GM21737 (cell line): ENCODE data around the gene RNF41.
"Not testable (repeated sequence)": the region's sequence is repeated elsewhere in the genome, so short reads cannot be mapped to it uniquely, and the experiment has no call there.

ENCODE experiments used
- ATAC-seq: cut with Tn5 transposase; IDR thresholded peaks from one replicate; pipeline ENCODE4 v1.9.1; 2021; ENCODE audit warnings: mild to moderate bottlenecking, moderate library complexity; ENCODE audit not compliant: unreplicated experiment

Gene RNF41

DNA sequence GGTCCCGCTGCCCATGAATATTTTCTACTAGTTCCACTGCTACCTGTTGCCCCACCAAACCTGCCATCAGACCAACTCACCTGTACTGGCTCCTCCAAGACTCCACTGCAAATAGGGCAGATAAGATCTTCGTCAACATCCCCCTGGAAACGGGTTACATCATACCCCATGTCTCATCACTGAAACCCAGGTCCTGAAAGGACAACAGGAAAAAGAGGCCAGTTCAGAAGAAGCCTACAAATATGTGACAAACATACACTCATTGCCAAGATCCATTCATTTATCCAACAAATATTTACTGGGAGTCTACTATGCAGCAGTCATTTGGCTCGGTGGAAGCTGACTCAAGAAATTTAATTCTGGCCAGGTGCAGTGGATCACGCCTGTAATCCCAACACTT, 7.8 kb downstream of the RNF41 start:
- ATAC-seq, result no peak

- ATAC-seq, result no peak
Measured at GRCh38 chr12:56212361-56212760, 9.4 kb downstream of the RNF41 start.

GRCh38 chr12:56208006-56208405, 13.7 kb downstream of the RNF41 start:
- no peak for ATAC-seq

GRCh38 chr12:56206452-56207166, 15.1 kb downstream of the RNF41 start:
- no peak for ATAC-seq

DNA sequence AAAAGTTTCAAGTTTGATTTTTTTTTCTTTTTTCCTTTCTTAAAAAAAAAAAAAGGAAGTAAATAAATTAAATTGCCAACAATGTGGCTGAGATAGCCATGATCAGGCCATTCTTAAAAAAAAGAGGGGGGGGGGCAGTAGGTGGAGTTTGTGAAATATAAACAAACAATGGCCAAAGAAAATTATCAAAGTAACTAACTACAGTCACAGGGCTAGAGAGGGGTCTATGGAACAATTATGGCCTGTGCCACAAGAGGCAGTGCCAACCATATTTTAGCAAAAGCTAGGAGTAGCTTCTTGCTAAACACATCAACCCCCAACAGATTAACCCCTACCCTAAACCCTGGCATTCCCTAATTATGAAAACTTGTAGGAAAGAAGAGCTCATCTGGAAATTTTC, 16.3 kb downstream of the RNF41 start:
- no peak for ATAC-seq

GRCh38 chr12:56204275-56204674, 17.4 kb downstream of the RNF41 start:
- ATAC-seq, result no peak

DNA sequence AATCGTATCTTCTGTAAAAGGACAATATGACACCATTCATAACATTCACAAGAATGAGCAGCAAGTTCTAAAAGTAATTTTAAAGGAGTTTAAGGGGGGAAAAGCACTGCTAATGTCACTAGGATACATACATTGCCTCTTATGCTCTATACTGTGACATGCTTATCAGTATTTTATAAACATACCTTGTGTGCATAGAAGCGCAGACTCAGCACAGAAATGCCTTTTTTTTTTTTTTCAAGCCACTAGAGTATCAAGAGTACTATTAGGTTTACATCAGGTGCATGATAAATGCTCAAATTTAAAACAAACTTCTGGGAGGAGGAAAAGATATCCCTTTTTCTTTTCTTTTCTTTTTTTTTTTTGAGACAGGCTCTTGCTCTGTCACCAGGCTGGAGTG, 18.9 kb downstream of the RNF41 start:
- ATAC-seq, result no peak

GRCh38 chr12:56202366-56202765, 19.4 kb downstream of the RNF41 start:
- ATAC-seq, result no peak

GRCh38 chr12:56198836-56199235, 22.9 kb downstream of the RNF41 start:
- ATAC-seq, result no peak

DNA sequence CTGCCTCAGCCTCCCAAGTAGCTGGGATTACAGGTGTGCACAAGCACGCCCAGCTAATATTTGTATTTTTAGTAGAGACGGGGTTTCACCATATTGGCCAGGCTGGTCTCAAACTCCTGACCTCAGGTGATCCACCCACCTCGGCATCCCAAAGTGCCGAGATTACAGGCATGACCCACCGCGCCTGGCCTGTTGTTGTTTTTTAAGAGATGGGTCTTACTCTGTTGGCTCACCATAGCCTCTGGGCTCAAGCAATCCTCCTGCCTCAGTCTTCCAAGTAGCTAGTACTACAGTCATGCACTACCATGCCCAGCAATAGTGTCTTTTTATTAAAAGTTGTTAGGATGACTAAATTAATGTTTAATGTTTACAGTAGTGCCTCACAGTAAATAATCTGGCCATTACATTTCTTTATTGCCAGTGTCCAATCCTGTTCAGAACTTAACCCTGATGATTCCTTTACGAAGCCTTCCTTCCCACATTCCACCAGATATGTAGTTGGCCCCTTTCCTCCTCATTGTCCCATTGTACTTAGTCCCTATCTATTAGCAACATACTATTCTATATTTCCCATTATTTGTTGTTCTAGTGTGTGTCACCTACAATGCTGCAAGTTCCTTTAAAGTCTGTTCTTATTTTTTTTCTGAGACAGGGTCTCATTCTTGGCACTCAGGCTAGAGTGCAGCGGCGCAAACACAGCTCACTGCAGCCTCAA, 23.6 kb downstream of the RNF41 start:
- no peak for ATAC-seq

- ATAC-seq, result not testable (repeated sequence)
Measured at GRCh38 chr12:56196818-56197550, 24.7 kb downstream of the RNF41 start.

- no peak for ATAC-seq
Measured at GRCh38 chr12:56193025-56193578, 28.6 kb downstream of the RNF41 start.

- no peak for ATAC-seq
Measured at GRCh38 chr12:56192582-56192981, 29.1 kb downstream of the RNF41 start.

DNA sequence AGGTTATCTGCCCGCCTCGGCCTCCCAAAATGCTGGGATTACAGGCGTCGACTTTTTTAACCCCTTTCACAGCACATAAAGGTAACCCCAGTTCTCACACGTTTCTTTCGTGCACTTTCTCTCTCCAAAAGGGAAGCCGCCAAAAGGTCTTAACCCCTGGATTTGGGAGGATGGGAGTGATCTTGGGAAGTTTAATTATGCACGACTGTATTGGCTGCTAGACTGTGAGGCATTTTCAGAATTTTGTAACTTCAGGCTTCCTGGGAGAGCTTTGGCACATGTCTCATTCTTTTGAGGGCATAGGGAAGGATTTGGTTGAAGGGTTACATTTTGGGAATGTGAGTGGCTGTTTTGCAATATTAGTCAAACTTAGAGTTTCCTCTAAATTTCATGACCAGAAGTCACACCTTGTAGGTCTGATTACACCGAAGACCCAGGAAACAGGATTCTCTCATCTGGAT, 31.0 kb downstream of the RNF41 start:
- no peak for ATAC-seq

DNA sequence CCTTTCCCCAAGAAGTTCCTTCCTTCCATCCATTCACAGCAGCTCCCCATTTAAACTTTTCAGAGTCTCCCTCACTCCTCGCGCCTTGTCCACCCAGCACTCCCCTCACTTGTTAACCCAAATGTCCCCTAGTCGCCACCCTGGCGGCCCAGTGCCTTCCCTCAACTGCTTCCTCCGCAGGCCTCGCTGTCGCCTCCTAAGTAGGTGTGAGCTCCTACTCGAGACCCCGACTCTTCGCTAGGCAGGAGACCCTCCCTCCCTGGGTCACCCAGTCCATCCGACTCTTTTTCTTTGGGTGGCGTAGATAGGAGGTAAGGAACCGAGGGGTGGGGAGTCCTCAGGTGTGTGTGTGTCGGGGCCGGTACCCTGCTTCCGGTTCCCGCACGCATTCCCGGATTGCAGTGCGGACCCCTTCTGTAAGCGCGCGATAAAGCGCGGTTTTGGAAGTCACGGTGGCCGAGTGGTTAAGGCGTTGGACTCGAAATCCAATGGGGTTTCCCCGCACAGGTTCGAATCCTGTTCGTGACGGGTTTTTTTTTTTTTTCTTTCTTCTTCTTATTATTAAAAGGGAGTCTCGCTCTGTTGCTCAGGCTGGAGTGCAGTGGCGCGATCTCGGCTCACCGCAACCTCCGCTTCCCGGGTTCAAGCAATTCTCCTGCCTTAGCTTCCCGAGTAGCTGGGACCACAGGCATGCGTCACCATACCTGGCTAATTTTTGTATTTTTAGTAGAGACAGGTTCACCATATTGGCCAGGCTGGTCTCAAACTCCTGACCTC, 31.6 kb downstream of the RNF41 start:
- peak; percentile 24 for ATAC-seq

GRCh38 chr12:56189099-56189917, 32.4 kb downstream of the RNF41 start, which contains the start of gene SMARCC2:
Gene SMARCC2 (minus strand): TSS chr12:56189483. CDS start chr12:56189461, 22 bp downstream.
- ATAC-seq, result peak; percentile 67

- peak; percentile 3 for ATAC-seq
Measured at GRCh38 chr12:56188778-56189098, 33.0 kb downstream of the RNF41 start.

DNA sequence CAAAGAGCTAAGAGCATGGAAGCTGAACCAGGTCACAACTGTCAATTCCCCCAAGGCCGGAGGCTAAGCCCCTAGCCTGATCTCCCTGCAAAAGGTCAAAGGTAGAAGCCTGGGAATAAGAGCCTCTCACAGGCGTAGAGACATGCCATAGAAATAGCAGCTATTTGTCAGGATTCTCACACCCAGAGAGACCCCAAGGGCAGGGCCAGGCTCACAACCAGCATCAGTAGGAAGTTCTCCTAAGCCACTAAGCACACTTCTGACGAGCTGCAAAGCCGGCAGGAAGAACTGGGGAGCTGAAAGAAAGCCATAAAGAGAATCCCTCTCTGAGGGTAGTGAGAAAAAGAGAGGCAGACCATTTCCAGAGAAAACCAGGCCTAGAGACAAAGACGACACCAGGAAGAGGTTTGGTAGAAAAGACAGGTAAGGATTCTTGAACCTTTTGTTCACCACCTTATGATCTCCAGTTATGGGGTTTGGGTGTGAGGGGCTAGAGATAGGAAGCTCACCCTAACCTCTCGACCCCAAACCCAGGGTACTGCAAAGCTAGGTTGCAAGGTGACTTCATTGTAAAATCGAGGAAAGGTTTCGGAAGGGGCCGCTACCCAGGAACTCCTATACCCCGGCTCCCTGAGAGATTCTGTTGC, 33.5 kb downstream of the RNF41 start:
- no peak for ATAC-seq

- no peak for ATAC-seq
Measured at GRCh38 chr12:56186957-56187356, 34.8 kb downstream of the RNF41 start.
